ENCODE results near the gene SIGLEC9. TPM values are rescaled to one million over a fixed set of nuclear protein-coding genes. Genes with fewer than 3 reads are reported as not detected.

Gene SIGLEC9
- total and polyA plus RNA-seq, 9 donors = 1.7 to 10.4 (median 2.9) TPM

DNA sequence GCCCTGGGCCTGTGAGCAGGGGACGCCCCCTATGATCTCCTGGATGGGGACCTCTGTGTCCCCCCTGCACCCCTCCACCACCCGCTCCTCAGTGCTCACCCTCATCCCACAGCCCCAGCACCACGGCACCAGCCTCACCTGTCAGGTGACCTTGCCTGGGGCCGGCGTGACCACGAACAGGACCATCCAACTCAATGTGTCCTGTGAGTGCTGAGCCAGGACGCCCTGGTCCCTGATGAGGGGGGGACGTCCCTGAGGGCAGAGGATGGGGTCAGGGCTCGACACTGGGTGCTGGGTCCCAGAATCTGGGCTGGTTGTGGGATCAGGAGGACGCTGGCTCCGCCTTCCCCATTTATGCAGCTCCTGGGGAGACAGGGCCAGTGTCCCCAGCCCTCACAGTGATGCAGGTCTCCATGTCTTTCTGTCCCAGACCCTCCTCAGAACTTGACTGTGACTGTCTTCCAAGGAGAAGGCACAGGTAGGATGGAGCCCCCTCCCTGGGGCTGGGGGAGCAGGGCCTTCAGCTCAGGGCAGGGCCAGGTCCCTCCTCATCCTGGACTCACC is 19.9 kb downstream of the SIGLEC9 start:
- H3K4me1 ChIP-seq (ENCODE audit: insufficient read depth) = no peaks in the 10 kb centered on the region
- WGBS, 3 donors = 86 to 88% (median 88%) methylated on average over 10 to 11 of the region's 11 CpGs
- H3K4me3 ChIP-seq = no peak overlapping the region
- H3K9me3 ChIP-seq = no peaks in the 10 kb centered on the region
- TF ChIP-seq CTCF (IDR thresholded peaks at IDR 0.05) (no peak), EP300 (IDR thresholded peaks at IDR 0.05) (no peak), POLR2A (IDR thresholded peaks at IDR 0.05) (no peak)
- DNase-seq = no peak
- no peaks in the 10 kb centered on the region for H3K27me3 ChIP-seq
- H3K36me3 ChIP-seq = no peaks in the 10 kb centered on the region
- no peak overlapping the region for H3K27ac ChIP-seq
- intact Hi-C loops (cut with DNase I) = no loop called here

- H3K9me3 ChIP-seq = no peaks in the 10 kb centered on the region
- no peak for DNase-seq
- TF ChIP-seq POLR2A (IDR thresholded peaks at IDR 0.05) = no peak
- TF ChIP-seq EP300 (IDR thresholded peaks at IDR 0.05) = no peak
- no peak for TF ChIP-seq CTCF (IDR thresholded peaks at IDR 0.05)
- no peaks in the 10 kb centered on the region for H3K36me3 ChIP-seq
- no peaks in the 10 kb centered on the region for H3K4me1 ChIP-seq (ENCODE audit: insufficient read depth)
- H3K27me3 ChIP-seq = no peaks in the 10 kb centered on the region
- 80 to 85% (median 82%) methylated on average over 4 of the region's 4 CpGs for WGBS, 3 donors
- no peak overlapping the region for H3K4me3 ChIP-seq
- no peak overlapping the region for H3K27ac ChIP-seq
- intact Hi-C loops (cut with DNase I) = no loop called here
These were observed 21.3 kb downstream of the SIGLEC9 start for GRCh38 chr19:51145916-51146493.

DNA sequence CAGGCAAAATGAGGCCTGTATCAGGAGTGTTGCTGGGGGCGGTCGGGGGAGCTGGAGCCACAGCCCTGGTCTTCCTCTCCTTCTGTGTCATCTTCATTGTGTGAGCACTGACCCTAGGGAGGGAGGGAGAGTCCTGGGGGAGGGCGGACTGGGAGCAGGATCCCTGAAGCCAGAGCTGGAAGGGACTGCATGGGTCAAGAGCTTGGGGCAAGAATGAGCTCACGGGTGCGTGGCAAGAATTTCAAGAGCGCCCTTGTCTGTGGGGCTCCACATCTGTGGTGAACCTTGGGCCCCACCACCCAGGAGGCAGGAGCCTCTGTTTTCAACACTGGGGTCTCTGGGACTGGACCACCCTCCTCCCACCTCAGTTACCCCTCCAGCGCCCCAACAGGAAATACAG is 22.0 kb downstream of the SIGLEC9 start:
- TF ChIP-seq CTCF (IDR thresholded peaks at IDR 0.05) = no peak
- TF ChIP-seq EP300 (IDR thresholded peaks at IDR 0.05) = no peak
- no peak for TF ChIP-seq POLR2A (IDR thresholded peaks at IDR 0.05)
- H3K9me3 ChIP-seq = no peaks in the 10 kb centered on the region
- no peaks in the 10 kb centered on the region for H3K36me3 ChIP-seq
- no peaks in the 10 kb centered on the region for H3K4me1 ChIP-seq (ENCODE audit: insufficient read depth)
- intact Hi-C loops (cut with DNase I) = no loop called here
- DNase-seq = no peak
- H3K27ac ChIP-seq = no peak overlapping the region
- WGBS, 3 donors = 95 to 97% (median 95%) methylated on average over 7 of the region's 7 CpGs
- H3K27me3 ChIP-seq = no peaks in the 10 kb centered on the region
- no peak overlapping the region for H3K4me3 ChIP-seq

DNA sequence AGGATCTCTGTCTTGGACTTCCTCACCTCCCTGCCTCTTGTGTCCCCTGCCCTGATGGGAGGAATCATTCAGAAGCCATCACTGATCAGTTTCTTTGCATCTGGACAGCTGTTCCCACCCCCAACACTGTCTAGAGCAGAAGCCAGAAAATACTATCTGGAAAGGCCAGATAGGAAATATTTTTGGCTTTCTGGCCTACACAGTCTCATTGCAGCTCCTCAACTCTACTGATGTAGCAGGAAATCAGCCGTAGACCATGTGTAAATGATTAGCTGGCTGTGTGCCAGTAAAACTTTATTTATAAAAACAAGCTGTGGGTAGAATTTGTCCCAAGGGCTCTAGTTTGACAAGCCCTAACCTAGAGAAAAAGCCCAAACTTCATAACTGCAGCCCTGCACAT is 23.0 kb downstream of the SIGLEC9 start:
- no peaks in the 10 kb centered on the region for H3K36me3 ChIP-seq
- WGBS, 3 donors = 7 to 16% (median 9%) methylated on average over 1 of the region's 1 CpG
- no peaks in the 10 kb centered on the region for H3K27me3 ChIP-seq
- no peak overlapping the region for H3K27ac ChIP-seq
- no peak for DNase-seq
- TF ChIP-seq CTCF (IDR thresholded peaks at IDR 0.05) = no peak
- TF ChIP-seq EP300 (IDR thresholded peaks at IDR 0.05) = no peak
- TF ChIP-seq POLR2A (IDR thresholded peaks at IDR 0.05) = no peak
- intact Hi-C loops (cut with DNase I) = no loop called here
- no peaks in the 10 kb centered on the region for H3K9me3 ChIP-seq
- H3K4me3 ChIP-seq = no peak overlapping the region
- no peaks in the 10 kb centered on the region for H3K4me1 ChIP-seq (ENCODE audit: insufficient read depth)

Data from ovary (tissue), 9 donors.